Measurements from ENCODE around the gene KAZN.

KAZN gene

GRCh38 chr1:14994841-14995437 lies 396.5 kb downstream of the KAZN start:
- no peak for DNase-seq

- no peak for DNase-seq
Observed at GRCh38 chr1:14996133-14997050, 397.9 kb downstream of the KAZN start.

- DNase-seq = no peak
Observed at GRCh38 chr1:14997646-14998276, 399.3 kb downstream of the KAZN start.

- no peak for DNase-seq
Observed at GRCh38 chr1:14999441-14999840, 401.0 kb downstream of the KAZN start.

GRCh38 chr1:15000030-15000429 lies 401.5 kb downstream of the KAZN start:
- DNase-seq = no peak

- no peak for DNase-seq
Observed at GRCh38 chr1:15000671-15001070, 402.2 kb downstream of the KAZN start.

GRCh38 chr1:15001317-15001915 lies 402.9 kb downstream of the KAZN start:
- DNase-seq = no peak

- DNase-seq = no peak
Observed at GRCh38 chr1:15002325-15002724, 403.8 kb downstream of the KAZN start.

GRCh38 chr1:15004396-15004795 lies 405.9 kb downstream of the KAZN start:
- DNase-seq = no peak

- DNase-seq = no peak
Observed at GRCh38 chr1:15005116-15005515, 406.6 kb downstream of the KAZN start.

GRCh38 chr1:15007368-15007767 lies 408.9 kb downstream of the KAZN start:
- no peak for DNase-seq

- DNase-seq = no peak
Observed at GRCh38 chr1:15007842-15008241, 409.4 kb downstream of the KAZN start.

GRCh38 chr1:15008783-15009729 lies 410.6 kb downstream of the KAZN start:
- no peak for DNase-seq

- no peak for DNase-seq
Observed at GRCh38 chr1:15011160-15011559, 412.7 kb downstream of the KAZN start.

GRCh38 chr1:15011661-15012060 lies 413.2 kb downstream of the KAZN start:
- no peak for DNase-seq

- no peak for DNase-seq
Observed at GRCh38 chr1:15012822-15013221, 414.3 kb downstream of the KAZN start.

- DNase-seq = no peak
Observed at GRCh38 chr1:15013767-15014166, 415.3 kb downstream of the KAZN start.

- DNase-seq = no peak
Observed at GRCh38 chr1:15014516-15014915, 416.0 kb downstream of the KAZN start.

- DNase-seq = no peak
Observed at GRCh38 chr1:15016001-15016400, 417.5 kb downstream of the KAZN start.

GRCh38 chr1:15016526-15016925 lies 418.0 kb downstream of the KAZN start:
- DNase-seq = no peak

GRCh38 chr1:15017120-15017519 lies 418.6 kb downstream of the KAZN start:
- DNase-seq = no peak

- no peak for DNase-seq
Observed at GRCh38 chr1:15018767-15019166, 420.3 kb downstream of the KAZN start.

All from CD4-positive, alpha-beta T cell treated with Interleukin-10 for 1 hour (primary cell).